Measurements from ENCODE around the gene CRIP1.

- TF ChIP-seq CTCF (IDR thresholded peaks at IDR 0.05; ENCODE audit: low read length) (no peak), EZH2phosphoT487 (IDR thresholded peaks at IDR 0.05; ENCODE audit: low read length) (no peak)
Observed at GRCh38 chr14:105476097-105476830, 10.4 kb upstream of the CRIP1 start.

Data from MM.1S (cell line).